Spleen (tissue), 7 donors: ENCODE results near the gene AP1M1.

Experiments used
- CTCF ChIP-seq, 11 experiments: fragments of 200-600 bp in 7 of 11; fragments of 450-650 bp in 4 of 11; sonication (generic) in 4 of 11; IDR thresholded peaks in 8 of 11; conservative IDR thresholded peaks in 3 of 11; 1 replicate in 7 of 11; 2 replicates in 4 of 11; pipeline versions ENCODE4 v1.4.0 to v1.8.0; 2016 to 2021; ENCODE audit warnings: antibody characterized with exemption in 11 of 11, inconsistent platforms in 4 of 11, mild to moderate bottlenecking in 1 of 11
- POLR2A ChIP-seq, 3 donors: fragments of 450-650 bp; IDR thresholded peaks; one replicate each; pipeline ENCODE4 v1.5.1; 2017; ENCODE audit warnings: antibody characterized with exemption in 3 of 3, mild to moderate bottlenecking in 1 of 3
- POLR2AphosphoS5 ChIP-seq, 3 donors: sonication (generic); formaldehyde crosslinking; IDR thresholded peaks; one replicate each; pipeline ENCODE4 v1.5.1; 2017; ENCODE audit warnings: antibody characterized with exemption in 3 of 3
- donor health status: DM: no; HTN: no; CAD: no; lungs with moderate emphysema.
- donor health status: DM: no; HTN: no; CAD: no.
- donor health status: DM: no; HTN: no; CAD: no.

- TF ChIP-seq CTCF (IDR thresholded peaks at IDR 0.05 in 8 of 11, conservative IDR thresholded peaks at IDR 0.05 in 3 of 11) (no peak), POLR2A (IDR thresholded peaks at IDR 0.05) (no peak), POLR2AphosphoS5 (IDR thresholded peaks at IDR 0.05) (peak in 1 of 3 donors; percentile 27)
These were observed 9.4 kb downstream of the AP1M1 start for GRCh38 chr19:16207063-16207462.
